KOPT-K1 (cell line): Measurements from ENCODE around the gene SMPD2.
A peak's percentile ranks its signal among the peaks of the same experiment; 100 is the strongest.

ENCODE experiments used
- H3K27ac ChIP-seq: fragments of 200-600 bp; sonication (generic); 2 replicates; pipeline ENCODE4 v1.5.1; 2016; ENCODE audit warnings: antibody characterized with exemption, mild to moderate bottlenecking, low read depth, low read length; ENCODE audit not compliant: poor library complexity, severe bottlenecking
- H3K36me3 ChIP-seq: fragments of 200-600 bp; sonication (generic); 2 replicates; pipeline ENCODE4 v1.5.1; 2017; ENCODE audit warnings: antibody characterized with exemption, mild to moderate bottlenecking, low read length, moderate library complexity; ENCODE audit not compliant: insufficient read depth
- H3K9me3 ChIP-seq: fragments of 200-600 bp; sonication (generic); 2 replicates; pipeline ENCODE4 v1.5.1; 2017; ENCODE audit warnings: antibody characterized with exemption, low read length, mild to moderate bottlenecking; ENCODE audit not compliant: insufficient read depth, poor library complexity, severe bottlenecking

Gene SMPD2

DNA sequence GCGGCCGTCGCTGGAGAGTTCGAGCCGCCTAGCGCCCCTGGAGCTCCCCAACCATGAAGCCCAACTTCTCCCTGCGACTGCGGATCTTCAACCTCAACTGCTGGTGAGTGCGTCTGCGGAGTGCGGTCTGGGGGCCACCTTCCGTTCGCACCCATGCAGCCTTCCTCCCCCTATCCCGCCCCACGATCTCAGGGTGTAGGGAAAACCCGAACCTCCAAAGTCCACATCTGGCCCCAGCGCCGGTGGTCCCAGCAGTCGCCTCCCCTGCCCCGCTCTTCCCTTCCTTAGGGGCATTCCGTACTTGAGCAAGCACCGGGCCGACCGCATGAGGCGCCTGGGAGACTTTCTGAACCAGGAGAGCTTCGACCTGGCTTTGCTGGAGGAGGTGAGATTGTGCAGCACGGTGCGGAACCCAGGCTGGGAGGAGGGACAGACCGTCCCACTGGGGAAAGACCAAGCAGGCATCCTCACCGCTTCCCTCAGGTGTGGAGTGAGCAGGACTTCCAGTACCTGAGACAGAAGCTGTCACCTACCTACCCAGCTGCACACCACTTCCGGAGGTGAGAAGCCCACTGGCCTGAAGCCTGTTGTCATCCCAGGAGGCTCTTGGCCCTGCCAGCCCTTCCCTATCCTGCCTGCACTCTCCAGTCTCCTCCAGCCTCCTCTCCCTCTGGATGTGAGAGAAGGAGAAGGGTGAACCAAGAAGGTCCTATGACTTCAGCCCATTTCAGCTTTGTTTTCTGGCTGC, 719 bp downstream of the SMPD2 start:
- Histone ChIP-seq H3K27ac (peak overlapping the region; percentile 87), H3K36me3 (peaks cover 46% of the 10 kb centered on the region)

DNA sequence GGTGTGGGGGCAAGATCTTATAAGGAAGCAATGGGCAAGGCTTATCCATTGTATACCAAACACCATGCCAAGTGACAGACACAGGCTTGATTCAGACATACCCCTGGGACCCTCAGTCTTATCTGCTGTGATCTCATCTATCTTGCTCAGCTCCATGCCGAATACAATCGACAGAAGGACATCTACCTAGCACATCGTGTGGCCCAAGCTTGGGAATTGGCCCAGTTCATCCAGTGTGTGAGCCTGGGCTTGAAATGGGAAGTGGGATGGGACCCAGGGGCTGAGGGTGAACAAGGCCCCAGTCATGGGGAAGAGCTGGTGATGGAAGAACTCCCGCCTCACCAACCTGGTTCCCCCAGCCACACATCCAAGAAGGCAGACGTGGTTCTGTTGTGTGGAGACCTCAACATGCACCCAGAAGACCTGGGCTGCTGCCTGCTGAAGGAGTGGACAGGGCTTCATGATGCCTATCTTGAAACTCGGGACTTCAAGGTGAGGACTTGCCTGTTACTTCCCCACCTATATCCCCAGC, 1.9 kb downstream of the SMPD2 start:
- H3K36me3 ChIP-seq: peaks cover 57% of the 10 kb centered on the region

More for the DNA sequence above, 719 bp downstream of the SMPD2 start:
- H3K9me3 ChIP-seq: no peaks in the 10 kb centered on the region

DNA sequence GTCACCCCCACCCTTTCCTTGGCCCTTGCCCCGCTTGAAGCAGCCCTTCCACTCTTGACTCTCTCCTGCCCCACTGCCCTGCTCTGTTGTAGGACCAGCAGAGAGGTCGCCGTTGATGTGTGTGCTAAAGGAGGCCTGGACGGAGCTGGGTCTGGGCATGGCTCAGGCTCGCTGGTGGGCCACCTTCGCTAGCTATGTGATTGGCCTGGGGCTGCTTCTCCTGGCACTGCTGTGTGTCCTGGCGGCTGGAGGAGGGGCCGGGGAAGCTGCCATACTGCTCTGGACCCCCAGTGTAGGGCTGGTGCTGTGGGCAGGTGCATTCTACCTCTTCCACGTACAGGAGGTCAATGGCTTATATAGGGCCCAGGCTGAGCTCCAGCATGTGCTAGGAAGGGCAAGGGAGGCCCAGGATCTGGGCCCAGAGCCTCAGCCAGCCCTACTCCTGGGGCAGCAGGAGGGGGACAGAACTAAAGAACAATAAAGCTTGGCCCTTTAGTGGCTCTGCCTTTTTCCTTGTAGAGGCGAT, 3.0 kb downstream of the SMPD2 start:
- no peaks in the 10 kb centered on the region for H3K9me3 ChIP-seq
- peaks cover 57% of the 10 kb centered on the region for H3K36me3 ChIP-seq
- no peak overlapping the region for H3K27ac ChIP-seq

More for the DNA sequence above, 1.9 kb downstream of the SMPD2 start:
- Histone ChIP-seq H3K27ac (no peak overlapping the region), H3K9me3 (no peaks in the 10 kb centered on the region)

DNA sequence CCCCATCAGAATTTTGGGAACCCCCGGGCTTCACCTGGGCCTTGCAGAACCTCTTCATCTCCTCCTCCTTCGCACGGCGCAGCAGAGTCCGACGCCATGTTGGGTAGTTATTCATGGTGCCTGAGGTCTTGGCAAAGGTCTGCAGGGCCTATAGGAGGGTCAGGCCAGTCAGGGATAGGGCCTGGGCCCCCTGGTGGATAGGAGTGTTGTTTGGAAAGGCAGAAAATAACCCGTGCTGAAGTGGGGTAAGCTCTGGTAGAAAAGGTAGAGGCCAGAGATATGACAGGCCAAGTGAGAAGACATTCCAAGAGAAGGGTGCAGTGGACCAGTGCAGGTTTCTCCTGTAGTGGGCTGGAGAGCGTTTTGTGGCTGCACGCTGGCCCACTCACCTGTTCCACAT, 4.9 kb downstream of the SMPD2 start:
- H3K27ac ChIP-seq: no peak overlapping the region
- no peaks in the 10 kb centered on the region for H3K9me3 ChIP-seq
- H3K36me3 ChIP-seq: peaks cover 57% of the 10 kb centered on the region

DNA sequence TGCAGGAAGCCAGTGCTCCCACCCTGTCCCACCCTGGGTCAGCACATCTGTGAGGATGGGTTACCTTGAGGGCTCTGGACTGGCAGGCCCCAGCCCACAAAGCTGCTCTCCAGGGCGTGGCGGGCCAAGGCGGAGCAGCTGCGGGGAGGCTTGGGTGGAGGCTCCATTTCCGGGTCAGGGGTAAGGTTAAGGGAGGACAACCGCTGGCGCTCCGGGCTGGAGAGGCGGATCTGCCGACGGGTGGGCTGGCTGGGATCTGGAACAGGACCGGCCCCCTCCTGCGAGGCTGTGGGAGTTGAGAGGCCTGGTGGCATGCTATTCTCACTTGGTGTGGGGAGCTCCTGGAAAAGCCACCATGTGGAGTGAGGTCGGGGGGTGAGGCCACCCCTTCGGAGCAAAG, 5.5 kb downstream of the SMPD2 start:
- H3K36me3 ChIP-seq: peaks cover 57% of the 10 kb centered on the region
- H3K9me3 ChIP-seq: no peaks in the 10 kb centered on the region
- no peak overlapping the region for H3K27ac ChIP-seq

DNA sequence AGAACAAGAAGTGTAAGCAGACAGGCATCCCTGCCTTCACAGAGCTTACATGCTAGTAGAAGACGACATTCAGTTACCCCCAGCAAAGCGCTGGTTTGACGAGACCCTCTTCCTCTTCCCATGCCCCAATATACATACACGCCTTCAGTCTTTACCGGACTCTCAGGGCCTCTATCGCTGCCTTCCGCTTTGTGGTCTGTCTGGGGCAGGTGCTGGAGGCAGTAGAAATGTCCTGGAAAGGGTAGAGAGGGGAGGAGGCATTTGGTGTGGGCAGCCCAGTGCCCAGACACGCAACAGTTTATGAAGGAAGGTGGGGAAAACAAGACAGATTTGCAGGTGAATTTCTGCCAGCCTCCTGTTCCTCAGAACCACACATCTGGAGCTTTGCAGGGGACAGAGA, 6.0 kb downstream of the SMPD2 start:
- H3K27ac ChIP-seq: no peak overlapping the region
- H3K9me3 ChIP-seq: no peaks in the 10 kb centered on the region
- peaks cover 59% of the 10 kb centered on the region for H3K36me3 ChIP-seq

DNA sequence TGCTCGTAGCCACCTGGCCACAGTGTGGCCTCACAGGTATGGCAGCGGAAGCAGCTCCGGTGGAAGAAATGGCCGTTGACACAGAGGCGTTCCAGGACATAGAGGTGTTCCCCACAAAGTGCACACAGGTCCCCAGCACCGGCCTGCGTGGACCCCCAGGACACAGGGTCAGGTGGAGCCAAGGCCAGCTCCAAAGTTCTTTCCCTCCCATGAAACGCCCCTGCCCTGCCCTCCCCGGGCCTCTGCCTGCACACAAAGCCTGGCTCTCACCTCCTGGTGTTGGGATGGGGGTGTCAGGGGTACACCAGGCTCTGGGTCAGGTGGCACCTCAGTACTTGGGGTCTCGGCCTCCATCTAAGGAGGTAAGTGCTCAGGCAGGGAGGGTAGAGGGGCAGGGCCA, 6.6 kb downstream of the SMPD2 start:
- H3K27ac ChIP-seq: no peak overlapping the region
- peaks cover 61% of the 10 kb centered on the region for H3K36me3 ChIP-seq
- H3K9me3 ChIP-seq: no peaks in the 10 kb centered on the region

DNA sequence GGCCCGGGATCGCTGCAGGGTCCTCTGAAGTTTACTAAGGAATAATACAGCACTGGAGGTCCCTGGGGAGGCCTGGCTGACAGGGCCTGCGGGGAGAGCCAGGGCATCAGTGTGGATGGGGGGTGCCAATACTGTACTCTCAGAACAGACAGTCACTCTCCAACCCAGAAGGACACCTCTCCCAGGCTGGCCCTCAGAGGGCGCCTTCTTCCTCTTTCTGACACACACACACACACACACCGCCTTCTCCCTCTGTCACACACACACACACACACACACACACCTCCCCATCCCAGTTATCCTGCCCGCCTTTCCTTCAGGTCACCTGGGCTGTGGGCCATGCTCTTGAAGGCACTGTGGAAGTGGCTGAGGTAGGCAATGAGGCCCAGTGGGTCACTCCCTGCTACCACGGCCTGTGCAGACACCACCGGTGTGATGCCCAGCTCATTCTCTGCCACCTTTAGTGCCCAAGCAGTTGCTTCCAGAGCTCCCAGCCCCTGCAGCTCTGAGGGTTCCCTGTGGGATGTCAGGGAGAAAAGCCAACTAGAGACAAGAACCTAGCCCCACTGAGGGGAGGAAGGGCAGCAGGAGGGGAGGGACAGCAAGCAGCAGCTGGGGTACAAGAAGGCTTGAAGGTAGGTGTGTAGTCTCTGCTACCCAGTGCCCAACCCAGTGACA, 7.5 kb downstream of the SMPD2 start:
- Histone ChIP-seq H3K36me3 (peaks cover 55% of the 10 kb centered on the region), H3K27ac (no peak overlapping the region), H3K9me3 (no peaks in the 10 kb centered on the region)

DNA sequence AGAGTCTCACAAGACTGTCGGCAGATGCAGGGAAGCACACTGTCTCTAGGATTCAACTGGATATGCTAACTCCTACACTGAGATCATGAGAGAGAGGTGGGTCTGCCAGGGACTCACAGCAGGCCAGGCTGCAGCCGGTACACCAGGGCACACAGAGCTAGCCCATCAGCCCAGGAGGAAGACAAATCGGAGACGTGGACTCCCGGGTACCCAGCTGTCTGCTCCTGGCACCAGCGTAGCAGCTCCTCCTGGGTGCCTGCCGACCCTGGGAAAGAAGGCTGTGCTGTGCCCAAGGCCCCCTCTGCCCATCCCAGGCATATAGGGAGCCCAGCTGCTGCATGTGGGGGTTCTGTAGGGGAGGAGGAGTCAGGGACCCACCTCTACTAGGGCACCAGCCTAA, 8.1 kb downstream of the SMPD2 start:
- Histone ChIP-seq H3K9me3 (no peaks in the 10 kb centered on the region), H3K36me3 (peaks cover 49% of the 10 kb centered on the region), H3K27ac (no peak overlapping the region)

DNA sequence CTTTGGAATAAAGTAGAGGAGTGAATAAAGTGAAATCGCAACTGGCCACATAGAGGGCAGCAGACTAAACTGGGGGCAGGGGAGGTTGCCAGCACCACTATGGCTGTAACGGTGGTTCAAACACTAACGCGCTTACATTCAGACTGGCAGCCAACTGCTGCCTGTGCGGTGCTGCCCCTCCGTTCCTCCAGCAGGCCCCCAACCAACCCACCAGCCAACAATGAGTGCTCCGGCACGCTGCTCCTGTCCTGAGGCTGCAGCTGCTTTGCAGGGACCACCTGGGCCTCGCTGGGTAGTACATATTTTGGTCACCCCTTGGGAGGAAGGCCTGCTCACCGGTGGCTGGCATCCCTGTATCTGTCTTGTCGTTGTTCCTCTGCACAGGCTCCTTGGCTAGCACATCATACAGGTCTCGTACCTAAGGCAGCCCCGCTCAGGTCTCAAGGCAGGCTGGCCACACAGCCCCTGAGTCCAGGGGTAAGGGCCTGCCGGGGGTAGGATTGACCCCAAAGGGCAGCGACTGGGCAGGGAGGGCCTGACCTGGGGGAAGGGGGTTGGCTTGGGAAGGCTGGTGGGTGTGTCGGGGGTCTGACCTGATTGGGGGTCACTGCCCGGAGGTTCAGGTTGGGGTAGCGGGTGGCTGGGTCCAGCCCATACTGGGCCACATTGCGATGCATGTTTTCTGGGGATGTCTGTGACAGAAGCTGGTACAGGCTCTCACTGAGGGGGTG, 8.7 kb downstream of the SMPD2 start:
- Histone ChIP-seq H3K36me3 (peaks cover 43% of the 10 kb centered on the region), H3K27ac (peak overlapping the region; percentile 38), H3K9me3 (no peaks in the 10 kb centered on the region)

DNA sequence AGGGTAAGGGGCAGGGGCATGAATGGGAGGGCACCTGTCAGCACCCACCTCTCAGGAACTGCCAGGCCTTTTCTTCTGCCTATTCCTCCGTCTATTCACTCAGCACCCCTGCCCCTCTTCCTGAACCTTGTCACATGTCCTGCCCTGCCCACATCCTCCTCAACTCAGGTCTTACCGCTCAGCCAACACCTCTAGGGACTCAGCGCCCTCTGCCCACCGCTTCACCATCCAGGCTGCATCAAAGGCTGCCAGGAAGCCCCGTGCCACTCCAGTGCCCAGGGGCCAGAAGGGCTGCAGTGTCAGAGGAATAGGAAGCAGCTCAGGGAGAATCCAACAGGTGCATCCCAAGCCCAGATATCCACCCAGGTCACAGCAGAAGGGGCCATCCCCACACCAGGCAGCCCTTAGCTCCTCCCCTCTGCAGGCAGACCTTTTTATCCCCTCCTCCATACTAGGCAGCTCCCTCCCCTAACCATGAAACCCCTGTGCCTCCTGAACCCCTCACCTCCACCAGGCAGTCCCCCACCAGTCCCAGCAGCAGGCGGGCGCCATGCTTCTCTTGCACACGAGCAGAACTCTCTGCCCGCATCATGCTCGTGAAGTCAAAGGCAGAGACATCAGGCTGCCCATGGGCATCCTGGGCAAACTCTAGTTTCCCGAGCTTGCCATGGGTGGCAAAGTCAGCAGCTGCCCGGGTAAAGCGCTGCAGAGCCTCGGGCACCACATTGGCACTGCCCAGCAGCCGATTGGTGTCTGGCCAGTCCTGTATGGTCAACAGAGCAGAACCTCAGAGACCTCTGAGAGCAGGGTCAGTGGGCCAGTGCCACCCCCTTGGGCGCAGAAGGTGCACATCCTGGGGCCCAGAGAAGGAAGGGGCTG, 9.5 kb downstream of the SMPD2 start:
- peak overlapping the region; percentile 38 for H3K27ac ChIP-seq
- H3K9me3 ChIP-seq: no peaks in the 10 kb centered on the region
- peaks cover 35% of the 10 kb centered on the region for H3K36me3 ChIP-seq

DNA sequence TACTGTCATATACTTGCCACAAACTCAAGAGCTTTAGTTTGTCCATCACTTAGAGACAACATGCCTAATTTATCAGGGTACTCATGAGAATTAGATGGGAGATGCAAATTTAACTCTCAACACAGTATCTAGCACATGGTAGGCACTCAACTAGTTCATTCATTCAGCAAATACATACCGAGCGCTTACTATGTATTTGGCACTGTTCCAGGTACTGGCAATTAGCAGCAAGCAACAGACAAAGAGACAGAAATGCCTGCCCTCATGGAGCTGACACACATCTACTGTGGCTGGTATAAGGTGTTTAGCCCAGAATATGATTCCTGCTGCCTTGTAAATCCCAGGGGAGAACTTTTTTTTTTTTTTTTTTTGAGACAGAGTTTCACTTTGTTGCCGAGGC, 10.3 kb downstream of the SMPD2 start:
- peaks cover 27% of the 10 kb centered on the region for H3K36me3 ChIP-seq
- no peak overlapping the region for H3K27ac ChIP-seq
- H3K9me3 ChIP-seq: no peaks in the 10 kb centered on the region

DNA sequence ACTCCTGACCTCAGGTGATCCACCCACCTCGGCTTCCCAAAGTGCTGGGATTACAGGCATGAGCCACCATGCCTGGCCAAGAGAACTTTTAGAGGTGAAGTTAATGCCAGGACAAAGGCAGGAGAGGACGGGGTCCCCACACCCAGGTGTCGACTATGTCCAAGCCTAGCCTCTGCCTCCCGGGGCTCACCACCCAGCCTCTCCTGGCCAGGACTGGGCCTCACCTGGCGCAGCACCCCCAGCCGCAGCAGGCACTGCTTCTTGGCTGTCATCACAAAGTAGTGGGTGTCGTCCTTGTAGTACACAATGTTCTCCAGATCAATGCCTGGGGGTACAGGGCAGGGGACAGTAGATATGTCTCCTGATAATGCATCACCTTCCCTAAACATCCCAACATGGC, 10.9 kb downstream of the SMPD2 start:
- Histone ChIP-seq H3K9me3 (no peaks in the 10 kb centered on the region), H3K27ac (no peak overlapping the region), H3K36me3 (peaks cover 21% of the 10 kb centered on the region)

DNA sequence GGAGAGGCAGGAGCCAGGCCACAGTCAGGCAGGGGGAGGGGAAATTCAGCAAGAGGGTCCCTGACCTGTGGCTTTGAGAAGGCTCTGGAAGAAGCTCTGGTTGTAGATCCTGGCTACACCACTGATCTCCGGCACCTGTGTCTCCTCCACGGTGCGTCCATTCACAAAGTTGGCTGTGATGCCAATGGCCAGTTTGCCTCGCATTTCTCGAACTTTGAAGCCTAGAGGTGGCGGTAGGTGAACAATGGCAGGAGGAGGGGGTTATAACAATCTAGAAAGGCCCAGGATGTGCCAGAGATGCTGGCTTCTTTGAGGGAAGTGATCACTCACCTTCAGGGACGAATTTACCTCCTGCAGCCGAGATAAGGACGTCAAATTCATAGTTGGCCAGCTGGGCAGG, 11.7 kb downstream of the SMPD2 start:
- peaks cover 13% of the 10 kb centered on the region for H3K36me3 ChIP-seq
- no peaks in the 10 kb centered on the region for H3K9me3 ChIP-seq
- H3K27ac ChIP-seq: no peak overlapping the region
